ENCODE measurements around the gene ABCA9. TPM values are rescaled to one million over a fixed set of nuclear protein-coding genes. Genes with fewer than 3 reads are reported as not detected.
A peak's percentile ranks its signal among the peaks of the same experiment; 100 is the strongest.
"Not testable (repeated sequence)": the region's sequence is repeated elsewhere in the genome, so short reads cannot be mapped to it uniquely, and the experiment has no call there.

ABCA9 gene
- total and polyA plus RNA-seq, 2 of the 13 experiments (the other 11 are each of a cell fraction or from before 2014, with no cell fraction given), result 0.04 TPM; not detected in 1

- TF ChIP-seq ZNF350 (CRISPR knock-in tag; IDR thresholded peaks at IDR 0.05; ENCODE audit: borderline replicate concordance, low read depth), result no peak
- TF ChIP-seq MTF2 (CRISPR knock-in tag; IDR thresholded peaks at IDR 0.05; ENCODE audit: borderline replicate concordance), result no peak
Measured at GRCh38 chr17:68953340-68953997, 107.3 kb downstream of the ABCA9 start (continued).

GRCh38 chr17:68950725-68951124 lies 110.0 kb downstream of the ABCA9 start:
- Histone ChIP-seq H3K9me3 (ENCODE audit: low read length) (no peaks in the 10 kb centered on the region), H4K20me1 (ENCODE audit: insufficient read depth, low read length) (no peaks in the 10 kb centered on the region), H3K4me1 (ENCODE audit: insufficient read depth, low read length) (peaks cover 9% of the 10 kb centered on the region; the same call in 1 of the 2 replicates), H3K27me3 (ENCODE audit: control insufficient read depth in 1 of 2, insufficient read depth in 2 of 2, low read length in 2 of 2) (no peaks in the 10 kb centered on the region), H2AFZ (ENCODE audit: low read length) (no peak overlapping the region), H3K27ac (ENCODE audit: extremely low read length, insufficient read depth, low read length) (no peak overlapping the region), H3K36me3 (replicated peaks in 1 of 2; ENCODE audit: control insufficient read depth in 1 of 2, insufficient read depth in 2 of 2, low read length in 2 of 2) (no peaks in the 10 kb centered on the region), H3K4me3 (replicated peaks in 1 of 3; ENCODE audit: insufficient read depth in 1 of 3, low read depth in 2 of 3, low read length in 3 of 3) (no peak overlapping the region), H3K79me2 (ENCODE audit: insufficient read depth, low read length) (no peaks in the 10 kb centered on the region), H3K9ac (ENCODE audit: insufficient read depth, low read depth, low read length) (no peak overlapping the region), H3K4me2 (ENCODE audit: low read depth, low read length) (no peak overlapping the region)
- DNase-seq (ENCODE audit: low spot score), result no peak
- 59% methylated on average over 4 of the region's 4 CpGs for WGBS (ENCODE audit: low lambda C conversion rate)
- intact Hi-C loops (cut with micrococcal nuclease; ENCODE audit: unreplicated experiment), result no loop called here
- CTCF ChIA-PET (ENCODE audit: low intra/inter-chr PET ratio, low total read pairs), result no interaction called here
- in situ Hi-C loops (cut with HindIII; ENCODE audit: extremely low pct_ligation_motif_present, low pct_unique_long_range_greater_than_20kb), result no loop called here
- no peak for ATAC-seq
- no TSS peak for BruUV-seq (replicated peaks)
- no peak for FAIRE-seq
- POLR2A ChIA-PET, result no interaction called here
- TF ChIP-seq TFDP2 (CRISPR knock-in tag; IDR thresholded peaks at IDR 0.05), result no peak

GRCh38 chr17:68947868-68948267 lies 112.9 kb downstream of the ABCA9 start:
- H3K36me3 ChIP-seq (replicated peaks in 1 of 2; ENCODE audit: control insufficient read depth in 1 of 2, insufficient read depth in 2 of 2, low read length in 2 of 2); H3K27ac ChIP-seq (ENCODE audit: extremely low read length, insufficient read depth, low read length); H3K27me3 ChIP-seq (ENCODE audit: control insufficient read depth in 1 of 2, insufficient read depth in 2 of 2, low read length in 2 of 2); BruUV-seq (replicated peaks); DNase-seq (ENCODE audit: low spot score); FAIRE-seq; H3K9me3 ChIP-seq (ENCODE audit: low read length); H3K9ac ChIP-seq (ENCODE audit: insufficient read depth, low read depth, low read length); ATAC-seq; POLR2A ChIA-PET; H3K79me2 ChIP-seq (ENCODE audit: insufficient read depth, low read length); intact Hi-C loops (cut with micrococcal nuclease; ENCODE audit: unreplicated experiment); CTCF ChIA-PET (ENCODE audit: low intra/inter-chr PET ratio, low total read pairs); H3K4me2 ChIP-seq (ENCODE audit: low read depth, low read length); in situ Hi-C loops (cut with HindIII; ENCODE audit: extremely low pct_ligation_motif_present, low pct_unique_long_range_greater_than_20kb); H3K4me3 ChIP-seq (replicated peaks in 1 of 3; ENCODE audit: insufficient read depth in 1 of 3, low read depth in 2 of 3, low read length in 3 of 3); H4K20me1 ChIP-seq (ENCODE audit: insufficient read depth, low read length); H2AFZ ChIP-seq (ENCODE audit: low read length): not testable (repeated sequence)
- WGBS (ENCODE audit: low lambda C conversion rate), result 78% methylated on average over 1 of the region's 1 CpG
- TF ChIP-seq ZMYM3 (CRISPR knock-in tag; IDR thresholded peaks at IDR 0.05), result peak; percentile 62
- peaks cover 15% of the 10 kb centered on the region; the same call in 1 of the 2 replicates for H3K4me1 ChIP-seq (ENCODE audit: insufficient read depth, low read length)
